GM19438 (cell line): ENCODE measurements around the gene CCL25.
"Not testable (repeated sequence)": the region's sequence is repeated elsewhere in the genome, so short reads cannot be mapped to it uniquely, and the experiment has no call there.

Source experiments
- ATAC-seq: cut with Tn5 transposase; IDR thresholded peaks from one replicate; pipeline ENCODE4 v1.9.1; 2021; ENCODE audit warnings: low read depth; ENCODE audit not compliant: unreplicated experiment

Gene CCL25, protein sequence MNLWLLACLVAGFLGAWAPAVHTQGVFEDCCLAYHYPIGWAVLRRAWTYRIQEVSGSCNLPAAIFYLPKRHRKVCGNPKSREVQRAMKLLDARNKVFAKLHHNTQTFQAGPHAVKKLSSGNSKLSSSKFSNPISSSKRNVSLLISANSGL

GRCh38 chr19:8052464-8052859, at the start of gene CCL25:
CCL25 (plus strand) TSS chr19:8052760; CDS start chr19:8053050, 290 bp downstream.
- ATAC-seq = no peak

GRCh38 chr19:8004001-8004400, 48.6 kb upstream of the CCL25 start:
- no peak for ATAC-seq

GRCh38 chr19:8004723-8005513, 47.6 kb upstream of the CCL25 start:
- ATAC-seq = peak; percentile 13

GRCh38 chr19:8005534-8006256, 46.9 kb upstream of the CCL25 start, which contains the start of gene ELAVL1:
ELAVL1 (minus strand) TSS chr19:8005641; CDS start chr19:7991815, 13,826 bp downstream.
- peak; percentile 52 for ATAC-seq

GRCh38 chr19:8017808-8018207, 34.8 kb upstream of the CCL25 start:
- ATAC-seq = no peak

- no peak for ATAC-seq
These were observed 31.9 kb upstream of the CCL25 start for GRCh38 chr19:8020681-8021080.

DNA sequence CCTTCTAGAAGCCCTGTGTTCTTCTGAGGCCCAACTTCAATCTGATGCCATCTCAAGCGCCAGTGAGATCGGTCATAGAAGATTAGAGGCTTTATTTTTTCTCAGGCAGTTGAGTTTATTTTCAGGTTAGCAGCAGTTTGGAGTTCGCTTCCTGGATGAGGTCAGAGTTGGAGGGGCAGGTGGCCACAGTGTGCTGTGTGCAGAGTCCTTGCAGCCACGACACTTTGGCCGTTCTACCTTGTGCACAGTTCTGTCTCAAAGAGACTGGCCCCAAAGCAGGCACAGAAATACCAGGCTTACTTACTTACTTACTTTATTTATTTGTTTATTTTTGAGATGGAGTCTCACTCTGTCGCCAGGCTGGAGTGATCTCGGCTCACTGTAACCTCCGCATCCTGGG, 31.2 kb upstream of the CCL25 start:
- no peak for ATAC-seq

GRCh38 chr19:8022275-8022674, 30.3 kb upstream of the CCL25 start:
- ATAC-seq = no peak

- ATAC-seq = no peak
These were observed 29.2 kb upstream of the CCL25 start for GRCh38 chr19:8023371-8023770.

GRCh38 chr19:8024256-8024655, 28.3 kb upstream of the CCL25 start:
- ATAC-seq = not testable (repeated sequence)

DNA sequence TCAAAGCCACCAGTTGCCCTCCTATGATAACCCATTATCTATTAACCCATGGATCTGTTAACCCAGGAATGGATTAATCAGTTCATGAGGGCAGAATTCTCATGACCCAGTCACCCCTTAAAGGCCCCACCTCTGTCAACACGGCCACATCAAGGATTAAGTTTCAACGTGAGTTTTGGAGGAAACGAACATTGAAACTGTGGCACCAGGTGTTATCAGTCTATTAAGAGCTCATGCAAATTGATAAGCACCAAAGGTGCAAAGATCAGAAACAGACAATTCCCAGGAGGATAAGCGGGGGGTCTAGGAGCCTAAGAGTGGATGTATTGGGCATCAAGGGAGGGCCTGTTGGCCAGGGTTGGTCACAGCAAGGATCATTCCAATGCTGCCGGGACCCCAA, 27.2 kb upstream of the CCL25 start:
- ATAC-seq = no peak

GRCh38 chr19:8028951-8029491, 23.5 kb upstream of the CCL25 start:
- ATAC-seq = no peak

GRCh38 chr19:8030960-8031359, 21.6 kb upstream of the CCL25 start:
- no peak for ATAC-seq

DNA sequence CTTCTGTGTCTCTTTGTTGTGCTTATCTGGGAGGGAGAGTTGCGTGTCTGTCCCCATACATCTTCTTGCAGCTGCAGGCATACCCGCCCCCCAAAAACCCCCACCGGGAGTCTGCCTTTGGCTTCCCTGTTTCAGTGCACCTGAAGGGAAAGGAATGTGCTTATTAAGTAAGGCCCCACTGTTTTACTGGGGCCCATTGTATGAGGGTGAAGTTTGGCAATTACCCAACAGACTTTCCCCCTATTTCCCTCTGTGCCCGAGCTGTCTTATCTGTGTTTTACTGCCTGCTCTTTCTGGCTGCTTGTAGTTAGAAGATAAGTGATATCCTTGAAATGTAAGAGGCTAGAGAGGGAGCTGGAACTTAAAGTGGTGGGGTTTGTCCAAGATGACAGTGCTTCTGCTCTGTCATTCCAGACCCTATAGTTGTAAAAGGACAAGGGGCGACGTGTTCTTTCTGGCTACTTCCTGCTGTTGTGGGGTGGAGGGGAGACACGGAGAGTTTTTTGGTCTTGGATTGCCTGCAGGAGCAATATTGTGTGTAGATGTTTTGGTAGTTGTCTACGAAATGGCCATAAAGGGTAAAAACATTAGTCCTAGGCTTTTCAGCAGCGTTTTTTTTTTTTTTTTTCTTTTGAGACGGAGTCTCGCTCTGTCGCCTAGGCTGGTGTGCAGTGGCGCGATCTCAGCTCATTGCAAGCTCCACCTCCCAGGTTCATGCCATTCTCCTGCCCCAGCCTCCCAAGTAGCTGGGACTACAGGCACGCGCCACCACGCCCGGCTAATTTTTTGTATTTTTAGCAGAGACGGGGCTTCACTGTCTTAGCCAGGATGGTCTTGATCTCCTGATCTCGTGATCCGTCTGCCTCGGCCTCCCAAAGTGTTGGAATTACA, 19.0 kb upstream of the CCL25 start:
- ATAC-seq = not testable (repeated sequence)

GRCh38 chr19:8034178-8034525, 18.4 kb upstream of the CCL25 start:
- ATAC-seq = no peak

GRCh38 chr19:8036434-8037099, 16.0 kb upstream of the CCL25 start:
- no peak for ATAC-seq

DNA sequence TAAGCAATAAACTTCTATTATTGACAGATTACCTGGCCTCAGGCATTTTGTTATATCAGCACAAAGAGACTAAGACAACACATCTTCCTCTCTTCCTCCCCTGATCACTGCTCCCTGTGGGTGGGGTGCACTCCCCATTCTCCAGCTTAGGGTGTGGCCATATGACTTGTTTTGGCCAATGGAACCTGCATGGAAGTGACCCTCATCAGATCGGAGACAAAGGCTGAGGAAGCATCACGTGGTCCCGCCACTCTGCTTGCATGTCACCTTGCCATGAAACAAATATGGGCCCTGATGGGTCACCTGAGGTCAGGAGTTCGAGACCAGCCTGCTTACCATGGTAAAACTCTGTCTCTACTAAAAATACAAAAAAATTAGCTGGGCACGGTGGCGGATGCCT, 13.7 kb upstream of the CCL25 start:
- ATAC-seq = no peak

DNA sequence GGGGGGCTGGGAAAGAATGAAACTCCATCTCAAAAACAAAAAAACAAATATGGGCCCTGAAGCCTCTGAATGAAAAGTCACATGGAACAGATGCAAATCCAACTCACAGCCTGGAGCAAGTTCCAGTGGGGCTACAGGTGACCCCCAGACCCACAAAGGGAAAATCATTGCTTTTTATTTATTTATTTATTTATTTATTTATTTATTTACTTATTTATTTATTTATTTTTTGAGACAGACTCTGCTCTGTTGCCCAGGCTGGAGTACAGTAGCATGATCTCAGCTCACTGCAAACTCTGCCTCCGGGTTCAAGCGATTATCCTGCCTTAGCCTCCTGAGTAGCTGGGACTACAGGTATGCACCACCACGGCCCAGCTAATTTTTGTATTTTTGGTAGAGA, 13.3 kb upstream of the CCL25 start:
- ATAC-seq = no peak

DNA sequence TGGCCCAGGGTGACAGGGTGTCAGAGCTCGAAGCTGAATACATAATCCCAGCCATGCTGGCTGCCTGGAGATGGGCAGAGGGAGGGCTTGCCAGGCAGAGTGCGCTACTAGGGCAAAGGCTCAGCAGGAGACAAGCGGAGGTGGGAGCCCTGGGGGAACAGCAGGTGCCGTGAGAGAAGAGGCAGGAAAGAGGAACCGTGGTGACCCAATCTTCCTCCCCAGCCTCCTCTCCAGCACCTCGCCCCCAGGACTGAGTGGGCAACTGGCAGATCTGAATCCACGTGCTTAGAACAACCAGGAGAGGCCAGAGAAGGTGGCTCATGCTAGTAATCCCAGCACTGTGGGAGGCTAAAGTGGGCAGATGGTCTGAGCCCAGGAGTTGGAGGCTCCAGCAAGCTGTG, 11.0 kb upstream of the CCL25 start:
- no peak for ATAC-seq

DNA sequence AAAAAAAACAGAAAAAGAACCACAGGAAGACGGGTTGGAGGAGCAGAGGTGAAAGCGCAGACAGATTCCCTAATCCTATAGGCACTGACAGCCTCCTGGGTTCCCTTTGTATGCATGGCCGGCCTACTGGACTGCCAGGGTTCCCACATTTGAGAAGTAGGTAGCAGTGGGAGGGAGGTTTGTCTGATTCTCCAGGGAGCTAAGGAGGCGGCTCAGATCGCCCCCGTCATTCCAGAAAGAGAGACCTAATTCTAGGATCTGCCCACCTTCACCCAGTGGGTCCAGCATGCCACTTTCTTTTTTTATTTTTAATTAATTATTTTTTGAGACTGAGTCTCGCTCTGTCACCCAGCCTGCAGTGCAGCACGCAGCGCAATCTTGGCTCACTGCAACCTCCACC, 9.7 kb upstream of the CCL25 start:
- no peak for ATAC-seq
